ENCODE results near the gene MPZL3. TPM values are rescaled to one million over a fixed set of nuclear protein-coding genes. Genes with fewer than 3 reads are reported as not detected.

MPZL3 gene
- total RNA-seq, 1 experiment from 2014 or later, result 0.52 TPM

- intact Hi-C loops (cut with micrococcal nuclease; ENCODE audit: unreplicated experiment), result no loop called here
- ChIA-PET CTCF (no interaction called here), POLR2A (ENCODE audit: low non-redundant PET) (no interaction called here)
Observed at GRCh38 chr11:118205606-118206378, 46.4 kb downstream of the MPZL3 start.

GRCh38 chr11:118202599-118203422, 49.4 kb downstream of the MPZL3 start:
- TF ChIP-seq EZH2 (IDR thresholded peaks at IDR 0.05; ENCODE audit: borderline replicate concordance, low read depth, low read length, poor library complexity, severe bottlenecking) (no peak), CTCF (conservative IDR thresholded peaks at IDR 0.05; ENCODE audit: low read depth, low read length) (no peak)

More at GRCh38 chr11:118205606-118206378, 46.4 kb downstream of the MPZL3 start:
- H3K9me3 ChIP-seq (ENCODE audit: low read depth, low read length, poor library complexity, severe bottlenecking), result no peaks in the 10 kb centered on the region
- TF ChIP-seq EZH2 (IDR thresholded peaks at IDR 0.05; ENCODE audit: borderline replicate concordance, low read depth, low read length, poor library complexity, severe bottlenecking) (no peak), CTCF (conservative IDR thresholded peaks at IDR 0.05; ENCODE audit: low read depth, low read length) (no peak)
- no TSS peak for BruUV-seq (replicated peaks)
- H3K4me3 ChIP-seq (ENCODE audit: low read depth, low read length, poor library complexity, severe bottlenecking), result no peak overlapping the region
- no peaks in the 10 kb centered on the region for H3K4me1 ChIP-seq (ENCODE audit: insufficient read depth, low read length, poor library complexity, severe bottlenecking)
- H3K36me3 ChIP-seq (ENCODE audit: insufficient read depth, low read length, poor library complexity, severe bottlenecking), result no peaks in the 10 kb centered on the region
- no peak overlapping the region for H3K27ac ChIP-seq (ENCODE audit: low read depth, low read length, poor library complexity, severe bottlenecking)
- H3K27me3 ChIP-seq (replicated peaks; ENCODE audit: insufficient read depth, low read depth, low read length, poor library complexity), result peaks cover 60% of the 10 kb centered on the region
- no peak for DNase-seq (ENCODE audit: low spot score)

GRCh38 chr11:118201966-118202365, 50.2 kb downstream of the MPZL3 start:
- TF ChIP-seq EZH2 (IDR thresholded peaks at IDR 0.05; ENCODE audit: borderline replicate concordance, low read depth, low read length, poor library complexity, severe bottlenecking) (no peak), CTCF (conservative IDR thresholded peaks at IDR 0.05; ENCODE audit: low read depth, low read length) (no peak)
- Histone ChIP-seq H3K4me1 (ENCODE audit: insufficient read depth, low read length, poor library complexity, severe bottlenecking) (no peaks in the 10 kb centered on the region), H3K9me3 (ENCODE audit: low read depth, low read length, poor library complexity, severe bottlenecking) (no peaks in the 10 kb centered on the region), H3K27me3 (replicated peaks; ENCODE audit: insufficient read depth, low read depth, low read length, poor library complexity) (peaks cover 26% of the 10 kb centered on the region), H3K27ac (ENCODE audit: low read depth, low read length, poor library complexity, severe bottlenecking) (no peak overlapping the region), H3K4me3 (ENCODE audit: low read depth, low read length, poor library complexity, severe bottlenecking) (no peak overlapping the region), H3K36me3 (ENCODE audit: insufficient read depth, low read length, poor library complexity, severe bottlenecking) (no peaks in the 10 kb centered on the region)
- no peak for DNase-seq (ENCODE audit: low spot score)
- POLR2A ChIA-PET (ENCODE audit: low non-redundant PET), result no interaction called here
- no TSS peak for BruUV-seq (replicated peaks)
- CTCF ChIA-PET, result no interaction called here
- intact Hi-C loops (cut with micrococcal nuclease; ENCODE audit: unreplicated experiment), result no loop called here

More at GRCh38 chr11:118202599-118203422, 49.4 kb downstream of the MPZL3 start:
- H3K27me3 ChIP-seq (replicated peaks; ENCODE audit: insufficient read depth, low read depth, low read length, poor library complexity), result peaks cover 35% of the 10 kb centered on the region
- no peak for DNase-seq (ENCODE audit: low spot score)
- H3K4me1 ChIP-seq (ENCODE audit: insufficient read depth, low read length, poor library complexity, severe bottlenecking), result no peaks in the 10 kb centered on the region
- no peaks in the 10 kb centered on the region for H3K36me3 ChIP-seq (ENCODE audit: insufficient read depth, low read length, poor library complexity, severe bottlenecking)
- ChIA-PET CTCF (no interaction called here), POLR2A (ENCODE audit: low non-redundant PET) (no interaction called here)
- BruUV-seq (replicated peaks), result no TSS peak
- H3K4me3 ChIP-seq (ENCODE audit: low read depth, low read length, poor library complexity, severe bottlenecking), result no peak overlapping the region
- no peak overlapping the region for H3K27ac ChIP-seq (ENCODE audit: low read depth, low read length, poor library complexity, severe bottlenecking)
- intact Hi-C loops (cut with micrococcal nuclease; ENCODE audit: unreplicated experiment), result no loop called here
- H3K9me3 ChIP-seq (ENCODE audit: low read depth, low read length, poor library complexity, severe bottlenecking), result no peaks in the 10 kb centered on the region
